AG08396 (cell line): ENCODE data around the gene STK11IP.

Source experiments
- DNase-seq: peaks from one replicate; pipeline ENCODE4 v3.0.0; 2012; ENCODE audit warnings: low spot score, mixed read lengths

The STK11IP gene

GRCh38 chr2:219597552-219598307 is at the start of gene STK11IP:
STK11IP (plus strand) TSS chr2:219597857; CDS start chr2:219598120, 263 bp downstream.
- DNase-seq: peak; percentile 98

GRCh38 chr2:219548990-219549389 is 48.7 kb upstream of the STK11IP start:
- no peak for DNase-seq

DNA sequence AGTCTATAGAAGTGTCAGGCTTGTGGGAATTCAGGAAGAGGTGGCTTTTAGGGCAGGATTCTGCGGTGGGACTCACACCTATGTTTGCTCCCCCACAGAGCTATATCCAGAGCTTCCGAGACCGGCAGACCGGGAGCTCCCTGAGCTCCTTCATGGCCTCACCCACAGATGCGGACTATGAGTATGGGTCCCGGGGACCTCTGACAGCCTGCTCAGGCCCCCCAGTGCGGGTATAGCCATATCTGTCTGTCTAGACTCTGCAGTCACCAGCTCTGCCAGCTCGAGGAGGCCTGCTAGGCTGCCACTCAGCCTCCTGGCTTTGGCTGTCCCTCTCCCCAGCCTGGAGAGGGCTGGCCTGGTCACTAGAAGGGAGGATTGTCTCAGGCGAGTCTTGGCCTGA is 48.0 kb upstream of the STK11IP start:
- DNase-seq: no peak

- peak; percentile 61 for DNase-seq
These were observed 45.9 kb upstream of the STK11IP start for GRCh38 chr2:219551441-219552381.

DNA sequence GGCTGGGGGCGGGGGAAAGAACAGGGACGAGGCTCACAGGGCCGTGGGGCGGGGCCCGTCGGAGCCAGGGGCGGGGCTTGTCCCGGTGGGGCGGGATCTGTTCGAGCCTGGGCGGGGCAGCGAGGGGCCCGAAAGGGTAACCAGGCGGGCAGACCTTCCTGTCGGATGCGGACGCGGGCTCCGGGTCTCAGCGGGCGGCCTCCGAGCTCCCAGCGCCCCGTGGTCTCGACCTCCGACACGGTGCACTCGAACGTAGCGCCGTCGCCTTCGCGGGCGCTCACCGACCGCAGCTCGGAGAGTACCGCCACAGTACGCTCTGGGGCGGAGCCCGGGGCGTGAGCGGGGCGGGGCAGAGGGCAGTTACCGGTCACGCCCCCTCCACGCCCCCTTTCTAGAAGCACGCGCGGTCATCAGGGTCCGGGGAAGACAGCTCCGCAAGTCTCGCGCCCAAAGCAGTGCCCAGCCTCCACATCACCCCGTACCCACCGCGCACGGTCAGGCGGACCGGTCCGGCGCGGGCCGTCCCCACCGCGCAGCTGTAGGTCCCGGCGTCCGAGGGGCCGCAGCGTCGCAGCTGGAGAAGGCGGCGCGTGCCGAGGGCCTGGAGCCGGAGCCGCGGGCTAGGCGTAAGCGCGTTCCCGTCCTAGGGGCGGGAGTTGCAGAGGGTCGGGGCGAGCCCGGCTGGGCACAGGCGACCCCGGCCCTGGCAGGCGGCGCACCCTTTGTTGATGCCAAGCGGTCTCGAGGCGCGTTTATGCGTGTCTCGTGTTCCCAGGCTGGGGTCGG is 45.1 kb upstream of the STK11IP start:
- DNase-seq: peak; percentile 97

DNA sequence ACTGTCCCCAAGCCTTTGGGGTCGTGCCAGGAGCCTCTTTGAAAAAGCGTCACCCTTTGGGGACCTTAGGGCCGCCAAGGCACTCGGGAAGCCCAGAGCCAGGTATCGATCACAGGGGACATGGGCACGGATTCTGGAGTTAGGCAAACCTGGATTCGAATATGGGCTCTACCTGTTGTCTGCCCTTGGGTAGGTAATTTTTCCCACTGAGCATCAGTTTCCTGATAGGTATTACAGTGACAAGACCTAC is 44.6 kb upstream of the STK11IP start:
- no peak for DNase-seq

- DNase-seq: no peak
These were observed 44.1 kb upstream of the STK11IP start for GRCh38 chr2:219553463-219553963.

- DNase-seq: no peak
These were observed 43.3 kb upstream of the STK11IP start for GRCh38 chr2:219554350-219554749.

DNA sequence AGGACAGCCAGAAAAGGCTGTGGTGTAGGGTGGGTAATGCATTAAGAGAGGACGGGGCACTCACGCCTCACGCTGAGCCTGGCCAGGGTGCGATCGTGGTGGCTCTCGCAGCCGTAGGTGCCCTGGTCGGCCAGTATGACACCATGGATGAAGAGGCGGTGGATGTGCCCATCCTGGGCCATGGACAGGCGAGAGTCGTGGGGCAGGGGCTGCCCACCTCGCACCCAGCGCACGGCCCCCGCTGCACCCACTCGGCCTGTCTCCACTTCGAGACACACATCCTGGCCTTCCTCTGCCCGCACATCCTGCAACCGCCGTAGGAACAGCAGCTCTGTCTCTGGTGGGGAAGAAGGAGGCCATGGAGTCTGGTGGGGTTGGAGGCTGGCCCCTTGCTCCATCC is 41.7 kb upstream of the STK11IP start:
- no peak for DNase-seq

DNA sequence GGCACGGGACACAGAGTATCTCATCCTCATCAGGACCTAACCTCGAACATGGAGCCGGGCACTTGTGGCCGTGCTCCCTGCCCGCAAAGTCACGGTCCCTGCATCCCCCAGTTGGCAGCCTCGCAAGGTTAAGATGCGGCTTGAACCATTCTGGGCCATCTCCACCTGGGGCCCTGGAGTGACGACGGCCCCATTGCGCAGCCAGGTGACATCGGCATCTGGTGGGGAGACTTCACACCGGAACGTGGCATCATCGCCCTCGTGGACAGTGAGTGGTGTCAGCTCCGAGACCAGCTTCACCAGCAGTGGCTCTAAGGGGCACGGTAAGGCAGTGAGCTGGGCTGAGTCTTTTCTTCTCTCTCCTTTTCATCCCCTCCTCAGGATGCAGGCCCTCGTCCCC is 41.2 kb upstream of the STK11IP start:
- no peak for DNase-seq

DNA sequence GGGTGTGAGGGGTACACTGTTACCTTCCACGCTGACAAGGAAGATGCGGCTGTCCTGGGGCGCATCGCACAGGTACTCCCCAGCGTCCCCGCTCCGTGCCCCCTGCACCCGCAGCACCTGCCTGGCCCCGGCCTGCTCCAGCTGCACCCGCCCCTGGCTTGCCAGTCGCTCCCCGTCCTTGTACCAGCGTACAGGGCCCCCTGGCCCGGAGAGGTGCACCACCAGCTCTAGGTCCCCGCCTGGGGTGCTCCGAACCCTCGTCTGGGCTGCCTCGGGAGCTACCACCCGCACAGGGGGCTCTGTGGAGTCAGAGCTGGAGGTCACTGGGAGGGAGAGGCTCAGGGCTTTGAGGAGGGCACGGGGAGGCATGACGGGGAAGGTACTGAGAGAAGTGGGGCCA is 40.3 kb upstream of the STK11IP start:
- DNase-seq: no peak

- DNase-seq: no peak
These were observed 39.6 kb upstream of the STK11IP start for GRCh38 chr2:219557791-219558785.

- no peak for DNase-seq
These were observed 38.3 kb upstream of the STK11IP start for GRCh38 chr2:219559156-219559915.

DNA sequence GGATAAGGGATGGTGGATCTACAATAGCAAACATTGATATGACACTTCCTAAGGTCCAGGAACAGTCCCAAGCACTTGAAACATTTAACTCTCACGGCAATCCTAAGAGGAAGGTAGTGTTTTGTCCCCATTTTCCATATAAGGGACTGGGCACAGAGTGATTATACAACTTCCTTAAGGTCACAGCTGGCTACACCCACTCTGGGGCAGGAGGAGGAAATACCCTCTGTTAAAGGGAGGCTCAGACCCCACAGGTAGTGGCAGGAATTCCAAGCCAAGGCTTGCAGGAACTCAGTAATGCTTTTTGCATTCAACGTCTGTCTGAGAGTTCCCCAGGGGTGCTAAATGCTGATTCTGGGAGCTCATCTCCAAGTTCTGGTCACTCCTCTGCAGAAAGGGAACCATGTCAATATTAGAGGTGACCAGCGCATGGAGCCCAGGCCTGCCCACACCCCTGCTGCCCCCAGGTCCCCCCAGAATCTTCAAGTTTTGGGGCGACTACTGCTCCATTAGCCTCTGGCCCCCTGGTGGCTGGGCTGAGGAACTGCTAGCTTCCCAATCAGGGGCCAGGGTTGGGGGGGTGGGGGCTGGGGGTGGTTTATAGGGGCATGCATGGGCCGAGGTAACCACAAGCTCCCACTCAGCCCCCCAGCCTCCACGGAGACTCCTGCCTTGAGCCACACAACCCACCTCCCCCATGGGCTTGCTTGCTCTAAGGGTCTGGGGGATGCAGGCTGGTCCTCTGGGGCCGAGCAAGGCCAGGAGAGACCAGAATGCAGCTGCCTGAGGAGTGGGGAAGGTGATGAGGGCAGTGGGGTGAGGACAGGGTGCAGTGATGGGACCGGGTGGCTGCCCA is 37.4 kb upstream of the STK11IP start:
- peak; percentile 62 for DNase-seq

DNA sequence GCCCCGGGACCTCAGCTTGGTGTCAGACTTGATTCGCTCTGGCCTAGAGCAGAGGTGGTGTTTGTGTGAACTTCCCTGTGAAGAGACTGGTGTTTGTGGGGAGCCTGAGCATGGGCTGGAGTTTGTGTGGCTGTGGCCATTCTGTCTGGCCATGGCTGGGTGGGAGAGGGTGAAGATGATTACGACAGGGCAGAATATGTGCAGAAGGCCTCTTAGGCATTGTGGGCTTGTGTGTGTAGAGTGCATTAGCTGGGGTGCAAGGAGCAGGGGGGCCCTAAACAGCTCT is 36.8 kb upstream of the STK11IP start:
- no peak for DNase-seq

- DNase-seq: no peak
These were observed 36.2 kb upstream of the STK11IP start for GRCh38 chr2:219561179-219562048.

- no peak for DNase-seq
These were observed 35.3 kb upstream of the STK11IP start for GRCh38 chr2:219562049-219563020.
